GM12878 (cell line): Measurements from ENCODE around the gene MPC1. TPM values are rescaled to one million over a fixed set of nuclear protein-coding genes. Genes with fewer than 3 reads are reported as not detected.

Source experiments
- ATAC-seq: fragments of 200-7000 bp; cut with Tn5 transposase; 3 replicates; pipeline ENCODE4 v1.9.1; 2020; ENCODE audit warnings: mild to moderate bottlenecking, moderate library complexity
- BruUV-seq: library from RNA; stranded (reverse); fragments of 400-500 nt; replicated peaks from 2 replicates; lab custom pipeline; 2021; lab: Mats Ljungman, UMichigan
- CTCF ChIA-PET: fragments of 300-600 bp; sonication (Branson Sonifier 250); formaldehyde crosslinking; extraction: SDS; loops from one replicate; lab custom pipeline; 2021; ENCODE audit warnings: inconsistent platforms; lab: Yijun Ruan, JAX
- POLR2A ChIA-PET: fragments of 350-600 bp; formaldehyde crosslinking; extraction: SDS; loops from one replicate; lab custom pipeline; 2021; ENCODE audit warnings: inconsistent platforms; lab: Charles Lee
- RAD21 ChIA-PET: fragments of 300-600 bp; sonication (Branson Sonifier 250); formaldehyde crosslinking; loops from one replicate; lab custom pipeline; 2023; ENCODE audit warnings: antibody characterized with exemption; ENCODE audit not compliant: unreplicated experiment; lab: Charles Lee
- SMC1A ChIA-PET: fragments of 300-600 bp; sonication (Branson Sonifier 250); formaldehyde crosslinking; loops from one replicate; lab custom pipeline; 2023; ENCODE audit not compliant: unreplicated experiment, uncharacterized antibody; lab: Charles Lee
- DNase-seq: peaks from one replicate; pipeline ENCODE4 v3.0.0-alpha.2; 2011; ENCODE audit warnings: low read depth, low spot score
- FAIRE-seq: peaks from 3 replicates; lab custom pipeline; 2011; peaks lifted over from hg19 to GRCh38; lab: Jason Lieb, UNC
- H2AFZ ChIP-seq: 2 replicates; pipeline ENCODE4 v1.6.0; 2011; ENCODE audit warnings: low read depth, low read length, control low read depth; ENCODE audit not compliant: control insufficient read depth
- H3K27ac ChIP-seq: 2 replicates; pipeline ENCODE4 v1.5.1; 2011; ENCODE audit warnings: control low read depth; ENCODE audit not compliant: control insufficient read depth, insufficient read depth
- H3K27me3 ChIP-seq, 2 experiments: replicated peaks in 1 of 2; 2 replicates each; pipeline versions ENCODE4 v1.6.0 to v1.6.1; 2011; ENCODE audit warnings: low read length in 1 of 2; ENCODE audit not compliant: control insufficient read depth in 2 of 2, insufficient read depth in 2 of 2
- H3K36me3 ChIP-seq, 2 experiments: 2 replicates each; pipeline ENCODE4 v1.5.1; 2011; ENCODE audit warnings: low read length in 1 of 2; ENCODE audit not compliant: control insufficient read depth in 2 of 2, insufficient read depth in 2 of 2
- H3K4me1 ChIP-seq: 2 replicates; pipeline ENCODE4 v1.6.1; 2011; ENCODE audit warnings: mild to moderate bottlenecking, low read length, moderate library complexity, mixed read lengths; ENCODE audit not compliant: control insufficient read depth, insufficient read depth
- H3K4me2 ChIP-seq: 2 replicates; pipeline ENCODE4 v1.6.0; 2011; ENCODE audit warnings: control low read depth; ENCODE audit not compliant: control insufficient read depth, insufficient read depth
- H3K4me3 ChIP-seq: fragments of 200-600 bp; sonication (generic); 2 replicates; pipeline ENCODE4 v1.5.1; 2016
- H3K79me2 ChIP-seq: 2 replicates; pipeline ENCODE4 v1.6.0; 2011; ENCODE audit warnings: low read length; ENCODE audit not compliant: control insufficient read depth, insufficient read depth
- H3K9ac ChIP-seq: 2 replicates; pipeline ENCODE4 v1.8.0; 2011; ENCODE audit warnings: low read length, control low read depth, mixed read lengths; ENCODE audit not compliant: control insufficient read depth, insufficient read depth
- H3K9me3 ChIP-seq: replicated peaks from 3 replicates; pipeline ENCODE4 v1.5.1; 2011; ENCODE audit warnings: mild to moderate bottlenecking, low read length; ENCODE audit not compliant: control insufficient read depth, insufficient read depth
- H4K20me1 ChIP-seq: 2 replicates; pipeline ENCODE4 v1.6.0; 2011; ENCODE audit not compliant: control insufficient read depth, insufficient read depth
- ATF7 ChIP-seq: fragments of 450-650 bp; IDR thresholded peaks from 2 replicates; pipeline ENCODE4 v1.6.1; 2016; ENCODE audit warnings: low read depth, mild to moderate bottlenecking
- BMI1 ChIP-seq: fragments of 450-650 bp; IDR thresholded peaks from 2 replicates; pipeline ENCODE4 v1.6.1; 2016; ENCODE audit warnings: mild to moderate bottlenecking, moderate library complexity, borderline replicate concordance
- ELK1 ChIP-seq: IDR thresholded peaks from 2 replicates; pipeline ENCODE4 v1.6.1; 2012; ENCODE audit warnings: low read depth, low read length, improper control_type of control experiment
- EP300 ChIP-seq, 2 experiments: fragments of 150-350 bp in 1 of 2; IDR thresholded peaks; 2 replicates each; pipeline ENCODE4 v1.6.1; 2011 to 2012; ENCODE audit warnings: low read depth in 2 of 2, low read length in 2 of 2, borderline replicate concordance in 1 of 2, improper control_type of control experiment in 1 of 2, inconsistent platforms in 1 of 2; ENCODE audit not compliant: control insufficient read depth in 1 of 2
- FOS ChIP-seq: IDR thresholded peaks from 3 replicates; pipeline ENCODE4 v1.6.1; 2011; ENCODE audit warnings: borderline replicate concordance; ENCODE audit not compliant: insufficient read length; ENCODE audit errors: extremely low read depth
- FOXK2 ChIP-seq: fragments of 450-650 bp; IDR thresholded peaks from 2 replicates; pipeline ENCODE4 v1.6.1; 2017; ENCODE audit warnings: mild to moderate bottlenecking, moderate library complexity
- IRF5 ChIP-seq: fragments of 450-650 bp; IDR thresholded peaks from 2 replicates; pipeline ENCODE4 v1.6.1; 2017; ENCODE audit warnings: borderline replicate concordance
- MAX ChIP-seq: IDR thresholded peaks from 2 replicates; pipeline ENCODE4 v1.6.1; 2012; ENCODE audit warnings: low read depth, low read length, improper control_type of control experiment
- NR2F1 ChIP-seq: fragments of 450-650 bp; conservative IDR thresholded peaks from 2 replicates; pipeline ENCODE4 v1.6.1; 2017; ENCODE audit warnings: mild to moderate bottlenecking
- POLR2A ChIP-seq: IDR thresholded peaks from 2 replicates; pipeline ENCODE4 v1.6.1; 2011; ENCODE audit warnings: low read depth, mild to moderate bottlenecking, low read length
- RAD51 ChIP-seq: fragments of 450-650 bp; IDR thresholded peaks from 2 replicates; pipeline ENCODE4 v1.6.1; 2016; ENCODE audit warnings: moderate library complexity, mild to moderate bottlenecking, inconsistent platforms
- RB1 ChIP-seq: fragments of 450-650 bp; formaldehyde crosslinking; IDR thresholded peaks from 2 replicates; pipeline ENCODE4 v1.6.1; 2017; ENCODE audit warnings: mild to moderate bottlenecking, borderline replicate concordance
- REST ChIP-seq: IDR thresholded peaks from 2 replicates; pipeline ENCODE4 v1.6.1; 2012; ENCODE audit warnings: mild to moderate bottlenecking, low read depth, low read length
- SKIL ChIP-seq: fragments of 450-650 bp; IDR thresholded peaks from 2 replicates; pipeline ENCODE4 v1.6.1; 2017; ENCODE audit warnings: mild to moderate bottlenecking, low read depth, inconsistent platforms; ENCODE audit not compliant: poor library complexity, severe bottlenecking
- SMAD5 ChIP-seq: IDR thresholded peaks from 2 replicates; pipeline ENCODE4 v1.6.1; 2016; ENCODE audit warnings: antibody characterized with exemption, low read depth
- USF1 ChIP-seq: IDR thresholded peaks from 2 replicates; pipeline ENCODE4 v1.6.1; 2011; ENCODE audit warnings: borderline replicate concordance, low read depth, mild to moderate bottlenecking, moderate library complexity, mixed read lengths, low read length; ENCODE audit not compliant: insufficient read depth; ENCODE audit errors: extremely low read length
- WGBS: methylation state at CpG from one replicate; pipeline ENCODE4 v1.1.6; 2016; ENCODE audit warnings: low lambda C conversion rate; ENCODE audit not compliant: insufficient replicate concordance, insufficient coverage; ENCODE audit errors: missing lambda C conversion rate; 5-methylcytosine and 5-hydroxymethylcytosine counted together
- in situ Hi-C: fragments of 300-500 bp; cut with MboI; formaldehyde crosslinking; loops from 9 replicates; pipeline ENCODE4 v1.14.3; 2018; ENCODE audit warnings: mixed read lengths
- intact Hi-C: fragments of 100-400 bp; cut with micrococcal nuclease; formaldehyde crosslinking; loops from one replicate; pipeline ENCODE4 v1.14.2; 2022; ENCODE audit not compliant: unreplicated experiment
- polyA plus RNA-seq, 11 experiments: library from polyadenylated mRNA; depleted of rRNA in 4 of 11; unstranded in 6 of 11; stranded (reverse) in 5 of 11; fragments of >200 nt; fragmentation: Nextera tagmentation in 4 of 11; fragmentation: Illumina TruSeq in 1 of 11; extraction: Ambion mirVana in 4 of 11; extraction: Trizol in 1 of 11; gene quantifications; 1 replicate in 1 of 11; 2 replicates in 10 of 11; pipeline versions ENCODE4 v1.2.1 to v1.2.3, GENCODE V29; 2011 to 2016; ENCODE audit warnings: inconsistent platforms in 2 of 11, missing spikeins in 2 of 11, low read depth in 1 of 11
- total RNA-seq, 4 experiments: library from RNA; depleted of rRNA in 3 of 4; stranded (reverse); fragments of >200 nt in 3 of 4; fragmentation: Illumina TruSeq in 1 of 4; extraction: Trizol in 1 of 4; gene quantifications; 2 replicates each; pipeline versions ENCODE4 v1.2.1 to v1.2.3, GENCODE V29; 2013 to 2021

Gene MPC1
- total and polyA plus RNA-seq, 10 of the 15 experiments (the other 5 are each of a cell fraction or from before 2014, with no cell fraction given): 53.2 to 177 (median 78.8) TPM

GRCh38 chr6:166424431-166424830 is 41.7 kb upstream of the MPC1 start:
- BruUV-seq: no TSS peak
- no peak overlapping the region for H3K27ac ChIP-seq
- ATAC-seq: no peak
- no peaks in the 10 kb centered on the region for H3K36me3 ChIP-seq
- H3K27me3 ChIP-seq: no peaks in the 10 kb centered on the region; a peak in 1 of 4 replicates
- DNase-seq: no peak
- no peak overlapping the region for H2AFZ ChIP-seq
- ChIA-PET SMC1A (interaction anchor here (0.6 kb wide), 1 partner anchor 17 kb away, joined by 3 read pairs; no protein-coding TSS in a partner anchor), CTCF (no interaction called here), POLR2A (no interaction called here), RAD21 (no interaction called here)
- H3K4me1 ChIP-seq: peaks cover 5% of the 10 kb centered on the region
- no peak overlapping the region for H3K9ac ChIP-seq
- no peak for FAIRE-seq
- 62% methylated on average over 12 of the region's 12 CpGs for WGBS
- no peak overlapping the region for H3K4me2 ChIP-seq
- H3K4me3 ChIP-seq: no peak overlapping the region
- H3K79me2 ChIP-seq: no peaks in the 10 kb centered on the region
- H4K20me1 ChIP-seq: no peaks in the 10 kb centered on the region
- H3K9me3 ChIP-seq: no peaks in the 10 kb centered on the region
- intact Hi-C loops (no loop called here), in situ Hi-C loops (no loop called here)
- TF ChIP-seq REST (no peak), USF1 (no peak), SKIL (no peak), RAD51 (no peak), SMAD5 (no peak), ATF7 (no peak), FOS (no peak), EP300 (IDR thresholded peaks at IDR 0.05; ENCODE audit: borderline replicate concordance in 1 of 2, control insufficient read depth in 1 of 2, low read depth in 2 of 2, low read length in 2 of 2) (no peak), RB1 (no peak), POLR2A (no peak), IRF5 (no peak), NR2F1 (no peak), ELK1 (no peak), FOXK2 (no peak), MAX (no peak), BMI1 (no peak)
